T-helper 1 cell (primary cell): ENCODE data around the gene ADGRL1.
"Not testable (repeated sequence)": the region's sequence is repeated elsewhere in the genome, so short reads cannot be mapped to it uniquely, and the experiment has no call there.

Experiments used
- DNase-seq, 5 donors: peaks; one replicate each; pipeline ENCODE4 v3.0.0-alpha.2; 2012 to 2020

ADGRL1 gene

GRCh38 chr19:14160017-14160703, 45.8 kb downstream of the ADGRL1 start:
- DNase-seq, result no peak

GRCh38 chr19:14159059-14159458, 46.9 kb downstream of the ADGRL1 start:
- DNase-seq, result no peak

GRCh38 chr19:14158276-14159023, 47.5 kb downstream of the ADGRL1 start:
- DNase-seq, result no peak

GRCh38 chr19:14156971-14157717, 48.8 kb downstream of the ADGRL1 start:
- DNase-seq, result no peak

- DNase-seq, result no peak
Measured at GRCh38 chr19:14156122-14156521, 49.8 kb downstream of the ADGRL1 start.

- DNase-seq, result no peak
Measured at GRCh38 chr19:14155371-14155770, 50.6 kb downstream of the ADGRL1 start.

GRCh38 chr19:14152713-14153112, 53.3 kb downstream of the ADGRL1 start:
- no peak for DNase-seq

- DNase-seq, result no peak
Measured at GRCh38 chr19:14150770-14151661, 55.0 kb downstream of the ADGRL1 start.

- DNase-seq, result no peak
Measured at GRCh38 chr19:14150041-14150769, 55.8 kb downstream of the ADGRL1 start.

- DNase-seq, result peak in 4 of 5 donors; percentile 35 to 80 (median 48)
Measured at GRCh38 chr19:14149509-14149994, 56.4 kb downstream of the ADGRL1 start.

- no peak for DNase-seq
Measured at GRCh38 chr19:14148751-14149410, 57.1 kb downstream of the ADGRL1 start.

- DNase-seq, result peak in 3 of 5 donors; percentile 33 to 51 (median 36)
Measured at GRCh38 chr19:14147797-14148605, 58.0 kb downstream of the ADGRL1 start.

GRCh38 chr19:14146789-14147216, 59.2 kb downstream of the ADGRL1 start:
- no peak for DNase-seq

- DNase-seq, result not testable (repeated sequence)
Measured at GRCh38 chr19:14146169-14146568, 59.8 kb downstream of the ADGRL1 start.

GRCh38 chr19:14145381-14145780, 60.6 kb downstream of the ADGRL1 start:
- no peak for DNase-seq

GRCh38 chr19:14142262-14143190, 63.4 kb downstream of the ADGRL1 start:
- DNase-seq, result no peak

GRCh38 chr19:14141041-14141440, 64.9 kb downstream of the ADGRL1 start:
- no peak for DNase-seq

GRCh38 chr19:14139944-14140343, 66.0 kb downstream of the ADGRL1 start:
- DNase-seq, result no peak
